A549 (cell line): ENCODE results near the gene OR9A2.

Source experiments
- CTCF ChIP-seq: fragments of >200 bp; sonication (Bioruptor Twin); formaldehyde crosslinking; IDR thresholded peaks from 3 replicates; pipeline ENCODE4 v1.5.1; 2016
- KDM1A ChIP-seq: fragments of 200-600 bp; sonication (generic); IDR thresholded peaks from 2 replicates; pipeline ENCODE4 v1.6.1; 2016; ENCODE audit warnings: low read depth, mild to moderate bottlenecking
- NPAS2 ChIP-seq: fragments of 250-450 bp; sonication (Bioruptor Pico); IDR thresholded peaks from 2 replicates; pipeline ENCODE4 v1.8.0; 2022; ENCODE audit warnings: mild to moderate bottlenecking, moderate library complexity, borderline replicate concordance
- SMC3 ChIP-seq: fragments of >200 bp; sonication (Bioruptor Twin); formaldehyde crosslinking; IDR thresholded peaks from 3 replicates; pipeline ENCODE4 v1.6.1; 2018; ENCODE audit warnings: inconsistent platforms

- TF ChIP-seq KDM1A, result no peak
- no peak for TF ChIP-seq CTCF
- no peak for TF ChIP-seq SMC3
- no peak for TF ChIP-seq NPAS2 (CRISPR knock-in tag)
Observed at GRCh38 chr7:143073556-143073955, 46.6 kb upstream of the OR9A2 start.
